Mesenteric fat pad (tissue), 1 donor: ENCODE measurements around the gene PPP1R15A. TPM values are rescaled to one million over a fixed set of nuclear protein-coding genes. Genes with fewer than 3 reads are reported as not detected.
"Not testable (repeated sequence)": the region's sequence is repeated elsewhere in the genome, so short reads cannot be mapped to it uniquely, and the experiment has no call there.

Experiments used
- DNase-seq: peaks from one replicate; pipeline ENCODE4 v3.0.0-alpha.2; 2020; ENCODE audit warnings: low spot score
- total RNA-seq: library from RNA; stranded (reverse); fragmentation: NEBNext Ultra II Directional; extraction: Animal tissue kit (Norgen Biotek cat#: 25700); gene quantifications from one replicate; pipeline ENCODE4 v1.2.1, GENCODE V29; 2021
- donor health status: DM: yes; HTN: yes; CAD: no.

Gene PPP1R15A
- total RNA-seq, 1 donor from 2014 or later = 152 TPM

DNA sequence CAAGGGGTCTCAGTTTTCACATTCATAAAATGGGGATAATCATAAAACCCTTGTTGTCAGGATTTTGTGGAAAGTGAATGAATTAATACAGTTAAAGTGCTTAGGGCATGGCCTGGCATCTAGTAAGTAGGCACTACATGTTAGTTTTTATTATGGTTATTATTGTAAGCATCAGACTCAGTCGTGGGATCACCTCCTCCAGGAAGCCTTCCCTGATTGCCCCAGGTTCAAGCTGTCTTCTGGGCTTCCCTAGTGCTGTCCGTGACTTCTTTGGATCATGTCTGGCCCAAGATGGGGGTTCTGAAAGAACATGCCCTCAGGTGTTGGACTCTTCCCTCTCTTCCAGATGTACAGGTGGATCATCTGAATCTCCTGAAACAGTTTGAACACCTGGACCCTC is 38.6 kb downstream of the PPP1R15A start:
- no peak for DNase-seq

- no peak for DNase-seq
Observed at GRCh38 chr19:48913114-48913889, 41.1 kb downstream of the PPP1R15A start.

- no peak for DNase-seq
Observed at GRCh38 chr19:48914181-48914580, 42.0 kb downstream of the PPP1R15A start.

- DNase-seq = no peak
Observed at GRCh38 chr19:48915757-48916156, 43.5 kb downstream of the PPP1R15A start.

GRCh38 chr19:48918071-48918470 is 45.9 kb downstream of the PPP1R15A start:
- DNase-seq = no peak

- no peak for DNase-seq
Observed at GRCh38 chr19:48918801-48919247, 46.6 kb downstream of the PPP1R15A start.

GRCh38 chr19:48919271-48919670 is 47.0 kb downstream of the PPP1R15A start:
- not testable (repeated sequence) for DNase-seq

DNA sequence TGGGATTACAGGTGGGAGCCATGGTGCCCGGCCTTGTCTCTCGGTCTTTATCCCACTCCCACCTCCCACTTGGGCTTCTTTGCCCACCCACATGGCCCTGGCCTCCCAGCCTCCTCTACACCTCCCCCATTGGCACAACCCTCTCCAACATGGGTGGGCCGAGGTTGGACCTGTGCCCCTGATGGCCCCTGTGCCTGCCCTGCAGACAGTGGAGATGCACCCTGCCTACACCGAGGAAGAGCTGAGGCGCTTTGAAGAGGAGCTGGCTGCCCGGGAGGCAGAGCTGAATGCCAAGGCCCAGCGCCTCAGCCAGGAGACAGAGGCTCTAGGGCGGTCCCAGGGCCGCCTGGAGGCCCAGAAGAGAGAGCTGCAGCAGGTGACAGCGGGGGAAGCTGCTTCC is 48.7 kb downstream of the PPP1R15A start:
- no peak for DNase-seq

DNA sequence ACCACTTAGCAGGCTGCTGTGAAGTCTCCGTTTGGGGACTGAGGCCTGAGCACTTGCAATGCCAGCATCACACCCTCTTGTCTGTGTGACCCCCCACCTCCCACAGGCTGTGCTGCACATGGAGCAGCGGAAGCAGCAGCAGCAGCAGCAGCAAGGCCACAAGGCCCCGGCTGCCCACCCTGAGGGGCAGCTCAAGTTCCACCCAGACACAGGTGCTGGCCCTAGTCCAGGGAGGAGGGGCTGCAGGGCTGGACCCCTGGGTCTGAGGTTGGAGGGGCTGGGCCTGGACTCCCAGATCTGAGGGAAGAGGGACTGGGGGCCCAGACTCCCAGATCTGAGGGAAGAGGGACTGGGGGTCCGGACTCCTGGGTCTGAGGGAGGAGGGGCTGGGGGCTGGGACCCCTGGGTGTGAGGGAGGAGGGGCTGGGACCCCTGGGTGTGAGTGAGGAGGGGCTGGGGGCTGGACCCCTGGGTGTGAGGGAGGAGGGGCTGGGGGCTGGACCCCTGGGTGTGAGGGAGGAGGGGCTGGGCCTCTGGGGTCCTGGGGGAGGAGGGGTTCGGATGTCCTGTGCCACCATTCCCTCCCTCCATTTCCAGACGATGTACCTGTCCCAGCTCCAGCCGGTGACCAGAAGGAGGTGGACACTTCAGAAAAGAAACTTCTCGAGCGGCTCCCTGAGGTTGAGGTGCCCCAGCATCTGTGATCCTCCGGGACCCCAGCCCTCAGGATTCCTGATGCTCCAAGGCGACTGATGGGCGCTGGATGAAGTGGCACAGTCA is 49.7 kb downstream of the PPP1R15A start:
- no peak for DNase-seq

DNA sequence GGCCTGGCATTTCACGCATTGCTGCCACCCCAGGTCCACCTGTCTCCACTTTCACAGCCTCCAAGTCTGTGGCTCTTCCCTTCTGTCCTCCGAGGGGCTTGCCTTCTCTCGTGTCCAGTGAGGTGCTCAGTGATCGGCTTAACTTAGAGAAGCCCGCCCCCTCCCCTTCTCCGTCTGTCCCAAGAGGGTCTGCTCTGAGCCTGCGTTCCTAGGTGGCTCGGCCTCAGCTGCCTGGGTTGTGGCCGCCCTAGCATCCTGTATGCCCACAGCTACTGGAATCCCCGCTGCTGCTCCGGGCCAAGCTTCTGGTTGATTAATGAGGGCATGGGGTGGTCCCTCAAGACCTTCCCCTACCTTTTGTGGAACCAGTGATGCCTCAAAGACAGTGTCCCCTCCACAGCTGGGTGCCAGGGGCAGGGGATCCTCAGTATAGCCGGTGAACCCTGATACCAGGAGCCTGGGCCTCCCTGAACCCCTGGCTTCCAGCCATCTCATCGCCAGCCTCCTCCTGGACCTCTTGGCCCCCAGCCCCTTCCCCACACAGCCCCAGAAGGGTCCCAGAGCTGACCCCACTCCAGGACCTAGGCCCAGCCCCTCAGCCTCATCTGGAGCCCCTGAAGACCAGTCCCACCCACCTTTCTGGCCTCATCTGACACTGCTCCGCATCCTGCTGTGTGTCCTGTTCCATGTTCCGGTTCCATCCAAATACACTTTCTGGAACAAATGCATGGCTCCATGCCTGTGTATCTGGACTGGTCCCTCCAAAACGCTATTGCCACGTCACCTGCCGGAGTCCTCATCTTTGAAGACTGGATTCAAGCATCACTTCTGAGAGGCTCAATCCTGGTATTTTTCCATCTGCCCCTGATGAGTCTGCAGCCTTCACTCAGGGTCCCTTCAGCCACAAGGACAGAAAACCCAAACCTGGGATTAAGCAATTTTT is 50.6 kb downstream of the PPP1R15A start:
- no peak for DNase-seq

GRCh38 chr19:48925240-48925843 is 53.1 kb downstream of the PPP1R15A start:
- no peak for DNase-seq

Other genes starting within 250 kb of the PPP1R15A start
- gene DBP, start 235.0 kb upstream of the PPP1R15A start, total RNA-seq = 1.4 TPM
- 3.3 TPM for gene CA11, start 226.2 kb upstream of the PPP1R15A start, total RNA-seq
- gene NTN5, start 199.4 kb upstream of the PPP1R15A start, total RNA-seq = 0.51 TPM
- gene FUT2, start 176.4 kb upstream of the PPP1R15A start, total RNA-seq = 0.19 TPM
- 0.58 TPM for gene MAMSTR, start 152.7 kb upstream of the PPP1R15A start, total RNA-seq
- gene RASIP1, start 131.8 kb upstream of the PPP1R15A start, total RNA-seq = 34.5 TPM
- 2.0 TPM for gene IZUMO1, start 125.5 kb upstream of the PPP1R15A start, total RNA-seq
- 5.7 TPM for gene FUT1, start 119.8 kb upstream of the PPP1R15A start, total RNA-seq
- gene FGF21, start 116.9 kb upstream of the PPP1R15A start, total RNA-seq = not detected
- 20.3 TPM for gene BCAT2, start 61.4 kb upstream of the PPP1R15A start, total RNA-seq
- 9.4 TPM for gene HSD17B14, start 35.9 kb upstream of the PPP1R15A start, total RNA-seq
- 44.9 TPM for gene PLEKHA4, start 3.8 kb upstream of the PPP1R15A start, total RNA-seq
- not detected for gene TULP2, start 26.3 kb downstream of the PPP1R15A start, total RNA-seq
- 304 TPM for gene NUCB1, start 27.9 kb downstream of the PPP1R15A start, total RNA-seq
- gene DHDH, start 61.3 kb downstream of the PPP1R15A start, total RNA-seq = 0.61 TPM
- gene BAX, start 82.5 kb downstream of the PPP1R15A start, total RNA-seq = 71.8 TPM
- gene FTL, start 92.9 kb downstream of the PPP1R15A start, total RNA-seq = 9,334 TPM
- 82.0 TPM for gene GYS1, start 120.9 kb downstream of the PPP1R15A start, total RNA-seq
- 40.0 TPM for gene RUVBL2, start 121.5 kb downstream of the PPP1R15A start, total RNA-seq
- not detected for gene LHB, start 144.7 kb downstream of the PPP1R15A start, total RNA-seq
- not detected for gene CGB3, start 151.9 kb downstream of the PPP1R15A start, total RNA-seq
- gene CGB2, start 159.5 kb downstream of the PPP1R15A start, total RNA-seq = not detected
- not detected for gene CGB1, start 164.5 kb downstream of the PPP1R15A start, total RNA-seq
- not detected for gene CGB5, start 171.4 kb downstream of the PPP1R15A start, total RNA-seq
- gene CGB8, start 176.7 kb downstream of the PPP1R15A start, total RNA-seq = not detected
- gene CGB7, start 185.3 kb downstream of the PPP1R15A start, total RNA-seq = not detected
- not detected for gene NTF4, start 192.4 kb downstream of the PPP1R15A start, total RNA-seq
- not detected for gene KCNA7, start 200.3 kb downstream of the PPP1R15A start, total RNA-seq
- 148 TPM for gene SNRNP70, start 213.0 kb downstream of the PPP1R15A start, total RNA-seq
- 4.2 TPM for gene LIN7B, start 241.9 kb downstream of the PPP1R15A start, total RNA-seq
- gene C19orf73, start 246.7 kb downstream of the PPP1R15A start, total RNA-seq = not detected
- gene PPFIA3, start 247.1 kb downstream of the PPP1R15A start, total RNA-seq = 3.1 TPM